ENCODE results near the gene PARD6B.
"Not testable (repeated sequence)": the region's sequence is repeated elsewhere in the genome, so short reads cannot be mapped to it uniquely, and the experiment has no call there.

The PARD6B gene

GRCh38 chr20:50776122-50776817 lies 44.9 kb downstream of the PARD6B start:
- no peak for DNase-seq

GRCh38 chr20:50777373-50777772 lies 46.0 kb downstream of the PARD6B start:
- no peak for DNase-seq

- not testable (repeated sequence) for DNase-seq
These were observed 47.6 kb downstream of the PARD6B start for GRCh38 chr20:50778994-50779393.

- DNase-seq, result no peak
These were observed 52.0 kb downstream of the PARD6B start for GRCh38 chr20:50783390-50783789.

GRCh38 chr20:50783903-50784302 lies 52.5 kb downstream of the PARD6B start:
- DNase-seq, result no peak

GRCh38 chr20:50784464-50784863 lies 53.1 kb downstream of the PARD6B start:
- no peak for DNase-seq

- DNase-seq, result no peak
These were observed 55.3 kb downstream of the PARD6B start for GRCh38 chr20:50786703-50787102.

GRCh38 chr20:50787181-50787580 lies 55.8 kb downstream of the PARD6B start:
- no peak for DNase-seq

- DNase-seq, result no peak
These were observed 56.9 kb downstream of the PARD6B start for GRCh38 chr20:50788045-50788991.

GRCh38 chr20:50789968-50790650 lies 58.7 kb downstream of the PARD6B start:
- no peak for DNase-seq

GRCh38 chr20:50790651-50791277 lies 59.4 kb downstream of the PARD6B start:
- DNase-seq, result peak; percentile 80 to 87

GRCh38 chr20:50792708-50793574 lies 61.6 kb downstream of the PARD6B start:
- no peak for DNase-seq

GRCh38 chr20:50793575-50794016 lies 62.2 kb downstream of the PARD6B start:
- DNase-seq, result not testable (repeated sequence)

GRCh38 chr20:50794181-50794845 lies 62.9 kb downstream of the PARD6B start:
- DNase-seq, result no peak

- peak; percentile 51 to 65 for DNase-seq
These were observed 63.7 kb downstream of the PARD6B start, which contains the start of gene BCAS4 for GRCh38 chr20:50794846-50795634. TSS of gene BCAS4 (plus strand) at chr20:50795061. CDS start at chr20:50795084, 23 bp downstream.

- DNase-seq, result no peak
These were observed 65.8 kb downstream of the PARD6B start for GRCh38 chr20:50797142-50797541.

- no peak for DNase-seq
These were observed 67.3 kb downstream of the PARD6B start for GRCh38 chr20:50798650-50799049.

- no peak for DNase-seq
These were observed 68.0 kb downstream of the PARD6B start for GRCh38 chr20:50799176-50799889.

- no peak for DNase-seq
These were observed 68.6 kb downstream of the PARD6B start for GRCh38 chr20:50799890-50800550.
